ENCODE results near the gene CADM4.

The CADM4 gene, protein sequence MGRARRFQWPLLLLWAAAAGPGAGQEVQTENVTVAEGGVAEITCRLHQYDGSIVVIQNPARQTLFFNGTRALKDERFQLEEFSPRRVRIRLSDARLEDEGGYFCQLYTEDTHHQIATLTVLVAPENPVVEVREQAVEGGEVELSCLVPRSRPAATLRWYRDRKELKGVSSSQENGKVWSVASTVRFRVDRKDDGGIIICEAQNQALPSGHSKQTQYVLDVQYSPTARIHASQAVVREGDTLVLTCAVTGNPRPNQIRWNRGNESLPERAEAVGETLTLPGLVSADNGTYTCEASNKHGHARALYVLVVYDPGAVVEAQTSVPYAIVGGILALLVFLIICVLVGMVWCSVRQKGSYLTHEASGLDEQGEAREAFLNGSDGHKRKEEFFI

GRCh38 chr19:43639519-43640423, at the start of gene CADM4:
TSS of gene CADM4 (minus strand) at chr19:43639850. CDS start at chr19:43639790, 60 bp downstream.
- no peak for TF ChIP-seq GATA3 (IDR thresholded peaks at IDR 0.05; ENCODE audit: low read depth, low read length)
- TF ChIP-seq GATA2 (IDR thresholded peaks at IDR 0.05; ENCODE audit: low read depth, low read length): no peak

DNA sequence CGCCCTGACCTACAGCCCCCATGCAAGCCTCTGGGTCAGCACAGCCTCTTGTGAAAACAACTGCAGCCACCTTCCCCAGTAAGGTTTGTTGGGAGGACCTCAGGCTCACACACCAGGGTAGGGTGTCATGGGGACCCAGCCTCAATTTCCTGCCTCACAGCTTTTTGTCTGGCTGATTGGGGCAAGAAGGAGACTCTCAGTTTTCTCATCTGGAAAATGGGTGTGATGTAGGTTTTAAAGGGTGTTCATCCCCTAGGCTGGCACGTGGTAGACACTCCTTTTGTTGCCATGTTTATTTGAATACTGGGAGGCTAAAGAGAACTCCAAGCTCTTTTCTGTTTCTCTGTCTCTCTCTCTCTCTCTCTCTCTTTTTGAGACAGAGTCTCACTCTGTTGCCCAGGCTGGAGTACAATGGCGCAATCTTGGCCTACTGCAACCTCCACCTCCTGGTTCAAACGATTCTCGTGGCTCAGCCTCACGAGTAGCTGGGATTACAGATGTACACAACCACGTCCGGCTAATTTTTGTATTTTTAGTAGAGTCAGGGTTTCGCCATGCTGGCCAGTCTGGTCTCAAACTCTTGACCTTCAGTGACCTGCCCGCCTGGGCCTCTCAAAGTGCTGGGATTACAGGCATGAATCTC, 48.5 kb upstream of the CADM4 start:
- TF ChIP-seq GATA2 (IDR thresholded peaks at IDR 0.05; ENCODE audit: low read depth, low read length) (no peak), GATA3 (IDR thresholded peaks at IDR 0.05; ENCODE audit: low read depth, low read length) (no peak)

DNA sequence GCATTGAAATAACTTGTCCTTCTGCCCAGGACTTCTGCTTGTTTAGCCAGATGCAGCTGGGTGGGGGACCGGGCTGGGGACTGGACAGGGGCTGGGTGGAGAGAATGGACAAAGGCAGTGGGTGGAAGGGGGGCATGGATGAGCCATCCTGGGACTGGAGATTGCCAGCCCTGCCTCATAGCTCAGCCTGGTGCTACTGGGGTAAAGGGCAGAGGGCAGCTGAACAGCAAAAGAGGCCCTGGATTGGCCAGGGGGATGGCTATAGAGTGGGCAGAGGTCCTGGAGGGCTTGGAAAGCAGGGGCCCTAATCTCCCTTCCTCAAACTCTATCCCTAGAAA, 48.0 kb upstream of the CADM4 start:
- TF ChIP-seq GATA2 (IDR thresholded peaks at IDR 0.05; ENCODE audit: low read depth, low read length): no peak
- no peak for TF ChIP-seq GATA3 (IDR thresholded peaks at IDR 0.05; ENCODE audit: low read depth, low read length)

GRCh38 chr19:43684326-43684725, 44.7 kb upstream of the CADM4 start:
- TF ChIP-seq GATA3 (IDR thresholded peaks at IDR 0.05; ENCODE audit: low read depth, low read length) (no peak), GATA2 (IDR thresholded peaks at IDR 0.05; ENCODE audit: low read depth, low read length) (no peak)

GRCh38 chr19:43683905-43684304, 44.3 kb upstream of the CADM4 start:
- no peak for TF ChIP-seq GATA3 (IDR thresholded peaks at IDR 0.05; ENCODE audit: low read depth, low read length)

DNA sequence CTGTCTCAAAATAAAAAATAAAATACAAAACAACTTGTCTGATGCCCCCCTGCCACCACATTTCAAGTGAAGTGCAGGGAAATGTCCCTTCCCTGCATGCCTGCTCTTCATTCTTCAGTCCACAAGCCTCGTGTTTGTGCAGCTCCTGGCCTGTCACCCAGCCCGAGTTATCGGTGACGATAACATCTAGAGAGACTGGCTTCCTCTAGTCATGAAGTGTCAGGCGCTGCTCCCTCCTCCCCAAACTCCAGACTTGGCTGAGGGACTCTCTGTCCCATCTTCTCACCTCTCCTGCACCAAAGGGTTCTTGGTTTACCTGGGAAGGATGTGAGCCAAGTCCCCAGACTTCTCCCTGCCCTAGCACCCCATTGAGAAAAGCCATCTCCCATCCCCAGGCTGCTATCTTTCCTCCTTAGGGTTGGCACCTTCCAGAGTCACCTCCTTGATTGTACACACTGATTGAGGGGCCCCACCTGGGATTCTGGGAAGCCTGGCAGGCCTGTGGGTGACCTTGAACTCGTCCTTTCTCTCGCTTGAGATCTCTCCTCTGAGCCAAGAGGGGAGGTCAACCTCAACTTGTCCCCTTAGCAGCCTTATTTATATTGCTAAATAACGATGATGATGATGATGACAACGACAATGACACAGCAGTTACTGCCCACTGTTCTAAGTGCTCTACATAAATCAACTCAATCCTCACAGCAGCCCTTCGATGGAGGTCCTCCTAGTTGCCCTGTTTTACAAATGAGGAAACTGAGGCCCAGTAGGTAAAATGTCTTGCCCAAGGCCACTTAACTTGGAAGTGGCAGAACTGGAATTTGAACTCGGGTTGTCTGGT, 43.4 kb upstream of the CADM4 start:
- TF ChIP-seq GATA2 (IDR thresholded peaks at IDR 0.05; ENCODE audit: low read depth, low read length): no peak
- no peak for TF ChIP-seq GATA3 (IDR thresholded peaks at IDR 0.05; ENCODE audit: low read depth, low read length)

- TF ChIP-seq GATA2 (IDR thresholded peaks at IDR 0.05; ENCODE audit: low read depth, low read length) (no peak), GATA3 (IDR thresholded peaks at IDR 0.05; ENCODE audit: low read depth, low read length) (no peak)
Measured at GRCh38 chr19:43681821-43682220, 42.2 kb upstream of the CADM4 start.

DNA sequence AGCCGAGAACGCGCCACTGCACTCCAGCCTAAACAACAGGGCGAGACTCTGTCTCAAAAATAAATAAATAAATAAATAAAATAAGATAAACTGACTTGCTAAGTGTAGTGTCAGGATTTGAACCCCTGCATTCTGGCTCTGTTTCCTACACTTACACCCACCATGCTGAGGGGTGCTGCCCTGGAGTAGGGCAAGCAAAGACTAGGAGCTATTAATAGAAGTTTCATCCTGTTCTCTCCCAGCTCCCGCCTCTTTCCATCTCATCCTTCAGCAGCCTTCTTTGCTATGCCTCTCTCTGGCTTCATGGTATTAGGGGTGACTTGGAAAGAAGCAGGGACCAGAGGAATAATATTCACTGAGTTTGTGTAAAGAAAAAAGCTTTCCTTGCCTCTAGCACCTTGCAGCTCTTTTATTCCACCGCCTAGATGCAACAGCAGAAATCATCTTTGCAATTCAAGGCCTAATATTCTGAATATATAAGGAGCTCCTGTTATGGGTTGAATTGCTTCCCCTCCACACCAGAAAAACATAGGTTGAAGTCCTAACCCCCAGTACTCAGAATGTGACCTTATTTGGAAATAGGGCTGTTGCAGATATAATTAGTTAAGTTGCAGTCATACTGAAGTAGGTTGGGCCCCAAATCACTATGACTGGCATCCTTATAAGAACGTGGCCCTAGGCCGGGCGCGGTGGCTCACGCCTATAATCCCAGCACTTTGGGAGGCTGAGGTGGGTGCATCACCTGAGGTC, 39.0 kb upstream of the CADM4 start:
- TF ChIP-seq GATA3 (IDR thresholded peaks at IDR 0.05; ENCODE audit: low read depth, low read length): no peak
- no peak for TF ChIP-seq GATA2 (IDR thresholded peaks at IDR 0.05; ENCODE audit: low read depth, low read length)

- TF ChIP-seq GATA3 (IDR thresholded peaks at IDR 0.05; ENCODE audit: low read depth, low read length) (no peak), GATA2 (IDR thresholded peaks at IDR 0.05; ENCODE audit: low read depth, low read length) (no peak)
Measured at GRCh38 chr19:43675906-43676305, 36.3 kb upstream of the CADM4 start.

DNA sequence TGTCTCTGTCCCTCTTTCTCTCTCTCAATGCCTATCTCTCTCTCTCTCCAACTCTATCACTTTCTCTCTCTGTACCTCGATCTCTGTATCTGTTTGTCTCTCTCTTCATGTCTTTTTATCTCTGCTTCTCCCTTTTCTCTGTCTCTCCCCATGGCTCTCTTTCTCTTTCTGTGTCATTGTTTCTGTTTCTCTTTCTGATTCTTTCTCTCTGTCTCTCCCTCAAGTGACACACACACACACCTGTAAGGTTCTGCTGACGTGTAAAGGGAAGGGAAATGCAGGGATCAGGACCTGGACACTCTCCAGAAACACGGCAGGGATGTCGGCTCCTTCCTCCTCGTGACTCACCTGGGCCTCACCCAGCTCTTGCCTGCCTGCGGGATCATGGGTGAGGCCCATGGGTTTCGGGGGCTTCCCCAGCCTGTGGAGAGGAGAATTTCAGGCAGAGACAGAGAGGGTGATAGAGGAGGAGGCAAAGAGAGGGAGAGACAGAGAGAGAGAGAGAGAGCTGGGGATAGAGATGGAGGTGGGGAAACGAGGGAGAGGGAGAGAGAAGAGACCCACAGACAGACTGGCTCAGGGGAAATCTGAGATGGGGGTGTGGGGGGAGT, 35.7 kb upstream of the CADM4 start:
- TF ChIP-seq GATA2 (IDR thresholded peaks at IDR 0.05; ENCODE audit: low read depth, low read length) (no peak), GATA3 (IDR thresholded peaks at IDR 0.05; ENCODE audit: low read depth, low read length) (no peak)

- TF ChIP-seq GATA2 (IDR thresholded peaks at IDR 0.05; ENCODE audit: low read depth, low read length): no peak
- no peak for TF ChIP-seq GATA3 (IDR thresholded peaks at IDR 0.05; ENCODE audit: low read depth, low read length)
Measured at GRCh38 chr19:43674596-43674995, 34.9 kb upstream of the CADM4 start.

- TF ChIP-seq GATA3 (IDR thresholded peaks at IDR 0.05; ENCODE audit: low read depth, low read length) (no peak), GATA2 (IDR thresholded peaks at IDR 0.05; ENCODE audit: low read depth, low read length) (no peak)
Measured at GRCh38 chr19:43674183-43674582, 34.5 kb upstream of the CADM4 start.

- TF ChIP-seq GATA3 (IDR thresholded peaks at IDR 0.05; ENCODE audit: low read depth, low read length) (no peak), GATA2 (IDR thresholded peaks at IDR 0.05; ENCODE audit: low read depth, low read length) (no peak)
Measured at GRCh38 chr19:43673637-43674036, 34.0 kb upstream of the CADM4 start.

All from SH-SY5Y (cell line).